ENCODE results near the gene UBE2M.
"Not testable (repeated sequence)": the region's sequence is repeated elsewhere in the genome, so short reads cannot be mapped to it uniquely, and the experiment has no call there.

UBE2M gene

GRCh38 chr19:58555369-58555885 is 3.0 kb downstream of the UBE2M start:
- DNase-seq = no peak

DNA sequence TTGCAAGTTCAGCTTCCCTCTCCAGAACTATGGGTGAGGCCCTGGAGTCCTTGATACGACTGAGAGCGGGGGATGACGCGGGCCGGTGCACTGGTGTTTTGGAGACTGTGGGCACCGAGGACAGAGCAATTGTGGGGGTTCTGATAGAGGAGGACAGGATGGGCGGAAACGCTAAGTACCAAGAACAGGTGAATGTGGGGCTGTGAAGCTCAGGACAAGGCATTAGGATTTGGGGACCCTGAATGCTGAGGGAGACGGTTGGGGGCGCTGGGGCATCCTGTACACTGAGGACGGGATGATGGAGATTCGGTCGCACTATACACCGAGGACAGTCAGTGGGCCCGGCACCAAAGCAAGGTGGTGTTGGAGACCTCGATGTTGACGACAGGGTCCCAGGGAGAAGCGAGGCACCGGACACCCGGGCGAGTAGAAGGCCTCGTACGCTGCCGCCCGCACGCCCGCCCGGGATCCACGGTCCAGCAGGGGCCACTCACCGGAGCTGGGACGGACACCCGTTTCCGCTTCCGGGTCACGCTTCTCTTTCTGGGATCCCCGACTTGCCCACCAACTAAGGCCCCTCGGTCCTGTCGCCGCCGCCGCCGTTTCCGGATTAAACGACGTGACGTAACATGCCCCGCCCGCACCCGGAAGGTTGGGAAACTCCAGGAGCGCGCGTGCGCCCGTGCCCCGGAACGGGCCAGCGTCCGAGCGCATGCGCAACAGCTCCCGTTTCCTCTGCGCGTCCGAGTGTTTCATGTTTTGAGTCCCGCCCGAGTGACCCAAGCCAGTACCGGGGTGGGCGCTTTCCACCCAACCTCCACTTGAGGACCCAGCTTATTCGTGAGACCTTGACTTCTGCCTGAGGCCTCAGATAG is 3.7 kb downstream of the UBE2M start, which contains the start of gene CHMP2A:
TSS of gene CHMP2A (minus strand) at position 612 of the 875 bp plus-strand sequence. CDS start 893 bp downstream, outside the sequence.
- DNase-seq = peak; percentile 97

DNA sequence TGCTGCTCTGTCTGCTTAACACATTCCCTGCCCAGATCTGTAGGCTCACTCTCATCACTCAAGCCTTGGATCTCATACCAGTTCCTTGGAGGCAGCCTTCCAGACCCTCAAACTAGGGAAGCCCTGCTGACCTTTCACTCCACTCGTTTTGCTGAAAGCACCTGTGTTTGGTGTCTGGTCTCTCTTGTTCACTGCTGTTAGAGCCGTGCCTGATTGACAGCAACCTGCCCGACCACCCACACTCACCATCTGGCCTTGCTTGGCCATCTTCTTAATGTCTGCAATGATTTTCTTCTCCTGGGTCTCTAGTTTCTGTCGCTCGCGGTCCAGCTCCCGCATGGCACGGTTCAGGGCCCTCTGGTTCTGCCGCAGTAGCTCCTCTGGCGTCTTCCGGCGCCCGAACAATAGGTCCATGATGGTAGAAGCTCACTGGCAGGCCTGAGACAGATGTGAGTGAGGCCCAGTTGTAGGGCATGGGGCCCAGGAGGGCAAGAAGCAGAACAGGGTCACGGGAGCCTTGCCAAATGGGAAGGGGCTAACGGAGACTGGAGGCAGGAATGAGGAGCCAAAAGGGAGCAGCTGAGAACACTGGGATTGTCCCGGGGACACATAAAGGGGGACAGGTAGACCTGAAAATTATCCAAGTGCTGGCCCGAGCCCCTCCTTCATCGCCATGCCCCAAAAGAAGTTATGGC is 4.5 kb downstream of the UBE2M start:
- DNase-seq = no peak

- no peak for DNase-seq
Observed at GRCh38 chr19:58552655-58553054, 5.8 kb downstream of the UBE2M start.

DNA sequence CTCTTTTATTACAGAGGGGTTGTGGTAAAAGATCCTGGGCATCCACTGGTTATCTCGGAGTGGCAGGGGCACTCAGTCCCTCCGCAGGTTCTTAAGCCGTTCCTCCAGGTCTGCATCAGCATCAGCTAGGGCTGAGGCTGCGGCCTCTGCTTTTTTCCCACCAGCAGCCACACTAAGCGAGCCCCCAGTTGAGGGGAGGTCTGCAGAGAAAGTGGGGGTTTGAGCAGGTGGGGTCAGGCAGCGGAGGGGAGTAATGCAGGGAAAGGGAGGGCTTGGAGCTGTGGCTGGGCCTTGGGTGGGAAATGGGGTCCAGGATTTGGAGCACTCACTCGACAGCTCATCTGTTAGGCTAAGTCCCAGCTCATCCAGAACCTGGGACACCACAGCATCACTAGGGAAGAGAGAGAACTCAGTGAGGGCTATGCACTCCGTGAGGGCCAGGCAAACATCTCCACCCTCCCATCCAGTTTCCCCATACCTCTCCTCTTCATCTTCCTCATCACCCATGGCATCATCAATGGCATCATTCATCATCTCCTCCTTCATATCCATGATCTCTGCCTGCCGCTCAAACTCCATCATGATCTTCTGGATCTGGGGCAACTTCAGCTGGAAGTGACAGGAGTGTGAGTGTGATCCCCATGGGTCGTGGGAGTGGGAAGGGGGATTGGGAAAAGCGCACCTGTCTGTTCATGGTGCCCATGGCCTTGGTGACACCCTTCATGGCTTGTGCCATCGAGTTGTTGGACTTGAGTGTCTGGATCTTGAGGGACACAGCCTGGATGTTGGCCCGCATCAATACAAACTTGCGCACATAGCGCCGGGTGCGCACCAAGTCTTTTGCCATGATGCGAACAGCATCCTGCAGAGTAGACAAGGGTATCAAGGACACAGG is 6.6 kb downstream of the UBE2M start:
- DNase-seq = no peak

DNA sequence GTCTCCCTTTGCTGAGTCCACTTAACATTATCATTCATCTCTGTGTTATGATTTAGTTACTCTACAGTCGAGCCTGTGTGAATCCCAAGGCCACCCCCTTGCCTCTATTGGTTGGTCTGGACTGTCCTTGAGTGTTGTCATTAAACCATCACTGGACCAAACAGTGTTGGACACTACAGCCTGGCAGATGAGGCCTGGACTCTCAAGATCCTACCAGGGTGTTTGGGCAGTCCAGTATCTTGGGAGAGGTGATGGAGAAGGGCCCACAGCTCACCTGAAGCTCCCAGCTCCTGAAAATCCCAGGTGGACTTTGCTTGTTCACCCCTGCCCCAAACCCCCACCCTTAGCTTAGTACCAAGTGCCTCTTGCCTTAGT is 7.3 kb downstream of the UBE2M start:
- no peak for DNase-seq

GRCh38 chr19:58550362-58551122 is 7.9 kb downstream of the UBE2M start:
- DNase-seq = no peak

- DNase-seq = no peak
Observed at GRCh38 chr19:58549664-58550361, 8.6 kb downstream of the UBE2M start.

GRCh38 chr19:58548859-58549663 is 9.3 kb downstream of the UBE2M start:
- DNase-seq = no peak

GRCh38 chr19:58547323-58548312 is 10.8 kb downstream of the UBE2M start:
- DNase-seq = no peak

GRCh38 chr19:58546019-58546530 is 12.3 kb downstream of the UBE2M start:
- no peak for DNase-seq

GRCh38 chr19:58545286-58546018 is 13.0 kb downstream of the UBE2M start:
- DNase-seq = no peak

DNA sequence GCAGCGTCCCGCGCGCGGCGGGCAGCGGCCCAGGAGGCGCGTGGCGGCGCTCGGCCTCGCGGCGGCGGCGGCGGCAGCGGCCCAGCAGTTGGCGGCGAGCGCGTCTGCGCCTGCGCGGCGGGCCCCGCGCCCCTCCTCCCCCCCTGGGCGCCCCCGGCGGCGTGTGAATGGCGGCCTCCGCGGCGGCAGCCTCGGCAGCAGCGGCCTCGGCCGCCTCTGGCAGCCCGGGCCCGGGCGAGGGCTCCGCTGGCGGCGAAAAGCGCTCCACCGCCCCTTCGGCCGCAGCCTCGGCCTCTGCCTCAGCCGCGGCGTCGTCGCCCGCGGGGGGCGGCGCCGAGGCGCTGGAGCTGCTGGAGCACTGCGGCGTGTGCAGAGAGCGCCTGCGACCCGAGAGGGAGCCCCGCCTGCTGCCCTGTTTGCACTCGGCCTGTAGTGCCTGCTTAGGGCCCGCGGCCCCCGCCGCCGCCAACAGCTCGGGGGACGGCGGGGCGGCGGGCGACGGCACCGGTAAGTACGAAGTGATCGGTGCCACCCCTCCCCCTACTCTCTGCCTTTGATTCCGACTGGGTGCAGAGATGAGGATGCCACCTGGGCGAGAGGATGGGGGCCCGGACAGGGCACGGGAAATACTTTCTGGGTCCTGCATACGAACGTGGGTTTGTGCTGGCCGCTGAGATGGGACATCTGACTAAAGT is 13.7 kb downstream of the UBE2M start:
- DNase-seq = peak; percentile 75

GRCh38 chr19:58543826-58544590 is 14.4 kb downstream of the UBE2M start, which contains the start of gene TRIM28:
TSS of gene TRIM28 (plus strand) at chr19:58544064. CDS start at chr19:58544758, 694 bp downstream.
- DNase-seq = peak; percentile 97

GRCh38 chr19:58542641-58543372 is 15.6 kb downstream of the UBE2M start:
- DNase-seq = not testable (repeated sequence)

GRCh38 chr19:58539169-58539559 is 19.2 kb downstream of the UBE2M start:
- not testable (repeated sequence) for DNase-seq
